ENCODE data around the gene RNF227. TPM values are rescaled to one million over a fixed set of nuclear protein-coding genes. Genes with fewer than 3 reads are reported as not detected.

The RNF227 gene
- total and polyA plus RNA-seq, 2 of the 8 experiments (the other 6 are each of a cell fraction or from before 2014, with no cell fraction given) = 0.63 to 1.7 TPM

DNA sequence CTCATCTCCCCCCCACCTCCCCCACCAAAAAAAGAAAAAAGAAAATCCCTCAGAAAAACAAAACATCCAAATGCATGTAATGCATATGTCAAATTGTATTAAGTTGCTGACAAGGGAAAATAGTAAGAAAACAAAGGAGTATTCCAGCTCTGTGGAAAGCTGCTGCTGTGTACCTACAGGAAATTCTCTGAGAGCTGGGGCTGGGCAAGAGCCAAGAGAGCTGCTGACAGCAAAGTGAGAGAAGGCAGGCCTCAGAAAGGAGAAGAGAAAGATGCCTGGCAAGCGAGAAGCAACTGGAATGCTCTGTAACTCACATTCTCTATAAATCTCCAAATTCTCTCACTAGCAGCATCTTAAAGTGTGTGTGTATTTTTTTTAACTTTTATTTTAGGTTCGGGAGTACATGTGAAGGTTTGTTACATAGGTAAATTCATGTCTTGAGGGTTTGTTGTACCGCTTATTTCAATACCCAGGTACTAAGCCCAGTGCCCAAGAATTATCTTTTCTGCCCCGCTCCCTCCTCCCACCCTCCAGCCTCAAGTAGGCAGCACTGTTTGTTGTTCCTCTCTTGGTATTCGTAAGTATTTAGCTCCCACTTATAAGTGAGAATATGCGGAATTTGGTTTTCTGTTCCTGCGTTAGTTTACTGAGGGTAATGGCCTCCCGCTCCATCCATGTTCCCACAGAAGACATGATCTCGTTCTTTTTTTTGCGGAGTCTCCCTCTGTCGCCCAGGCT, 40.3 kb upstream of the RNF227 start:
- H3K27me3 ChIP-seq (replicated peaks in 1 of 4; ENCODE audit: control insufficient read depth in 3 of 4, extremely low read depth in 1 of 4, insufficient read depth in 3 of 4, low read length in 3 of 4) = no peaks in the 10 kb centered on the region; a peak in 2 of 7 replicates
- no peak overlapping the region for H2AFZ ChIP-seq (ENCODE audit: low read length)
- H2BK15ac ChIP-seq (ENCODE audit: low read length) = no peak overlapping the region
- H3K14ac ChIP-seq (ENCODE audit: insufficient read length) = no peak overlapping the region
- H3K79me2 ChIP-seq (ENCODE audit: control insufficient read depth in 1 of 2, insufficient read depth in 2 of 2, low read length in 2 of 2) = no peaks in the 10 kb centered on the region
- TF ChIP-seq RFX5 (IDR thresholded peaks at IDR 0.05; ENCODE audit: borderline replicate concordance, low read depth, low read length) (no peak), ASH2L (IDR thresholded peaks at IDR 0.05; ENCODE audit: low read length) (no peak), CBX8 (IDR thresholded peaks at IDR 0.05; ENCODE audit: borderline replicate concordance, low read depth, low read length) (no peak), CHD2 (IDR thresholded peaks at IDR 0.05; ENCODE audit: low read length) (no peak), GTF2F1 (IDR thresholded peaks at IDR 0.05; ENCODE audit: borderline replicate concordance, low read depth, low read length) (no peak), KDM4A (IDR thresholded peaks at IDR 0.05; ENCODE audit: low read depth, low read length, severe bottlenecking) (no peak), RAD21 (IDR thresholded peaks at IDR 0.05 in 1 of 2, conservative IDR thresholded peaks at IDR 0.05 in 1 of 2; ENCODE audit: low read depth in 2 of 2, low read length in 2 of 2) (no peak), RNF2 (IDR thresholded peaks at IDR 0.05; ENCODE audit: borderline replicate concordance, low read depth, low read length, missing control alignments, poor library complexity, severe bottlenecking) (no peak), CTBP2 (IDR thresholded peaks at IDR 0.05; ENCODE audit: borderline replicate concordance, insufficient read depth, insufficient read length, low read length) (no peak), FOSL1 (IDR thresholded peaks at IDR 0.05; ENCODE audit: insufficient read depth, low read depth, low read length) (no peak), SRF (IDR thresholded peaks at IDR 0.05; ENCODE audit: low read depth, low read length) (no peak), CEBPB (IDR thresholded peaks at IDR 0.05; ENCODE audit: low read depth, low read length) (no peak)
- no peak overlapping the region for H3K4me3 ChIP-seq (ENCODE audit: extremely low read depth in 1 of 4, insufficient read depth in 2 of 4, low read depth in 3 of 4, low read length in 4 of 4)
- DNase-seq (ENCODE audit: low read depth in 1 of 2, low spot score in 2 of 2) (no peak), FAIRE-seq (no peak)
- H3K9ac ChIP-seq (replicated peaks in 1 of 4; ENCODE audit: extremely low read depth in 1 of 4, low read depth in 3 of 4, low read length in 3 of 4) = no peak overlapping the region
- no peaks in the 10 kb centered on the region for H3K4me1 ChIP-seq (replicated peaks in 1 of 4; ENCODE audit: control insufficient read depth in 3 of 4, insufficient read depth in 4 of 4, low read length in 3 of 4)
- H2BK20ac ChIP-seq (ENCODE audit: low read length) = no peak overlapping the region
- H3K36me3 ChIP-seq (ENCODE audit: control insufficient read depth in 2 of 4, insufficient read depth in 4 of 4, low read length in 3 of 4) = no peaks in the 10 kb centered on the region
- H3K27ac ChIP-seq (ENCODE audit: low read depth, low read length) = no peak overlapping the region
- H3K18ac ChIP-seq (ENCODE audit: extremely low read depth, low read length) = no peak overlapping the region
- POLR2A ChIA-PET (ENCODE audit: partially characterized antibody) = interaction anchor here (0.6 to 0.7 kb wide), 2 partner anchors 79 to 1357 kb away, joined by 3 read pairs; no protein-coding TSS in a partner anchor
- H4K5ac ChIP-seq (ENCODE audit: insufficient read length, low read depth, low read length) = no peak overlapping the region
- no peak overlapping the region for H2BK120ac ChIP-seq (replicated peaks; ENCODE audit: low read depth, low read length)
- H3K4me2 ChIP-seq (ENCODE audit: insufficient read depth in 1 of 2, low read depth in 2 of 2, low read length in 2 of 2) = no peak overlapping the region
- no peak overlapping the region for H4K8ac ChIP-seq (ENCODE audit: extremely low read depth, insufficient read depth, low read length)
- H4K91ac ChIP-seq (replicated peaks; ENCODE audit: insufficient read length, low read length) = no peak overlapping the region
- no peak overlapping the region for H3K4ac ChIP-seq (replicated peaks; ENCODE audit: insufficient read length, low read depth, low read length)
- H4K20me1 ChIP-seq (replicated peaks in 1 of 2; ENCODE audit: control insufficient read depth in 1 of 2, insufficient read depth in 2 of 2, low read length in 2 of 2) = no peaks in the 10 kb centered on the region
- H3K56ac ChIP-seq (replicated peaks; ENCODE audit: insufficient read length, low read depth, low read length) = no peak overlapping the region
- H3K9me3 ChIP-seq (ENCODE audit: insufficient read depth in 2 of 2, low read depth in 1 of 2, low read length in 1 of 2) = no peaks in the 10 kb centered on the region
- H3K23ac ChIP-seq (ENCODE audit: insufficient read length) = no peak overlapping the region
- no peak overlapping the region for H2BK12ac ChIP-seq (ENCODE audit: low read depth, low read length)
- 87% methylated on average over 11 of the region's 11 CpGs; no CpG with 5 or more reads in 1 of the 2 experiments for WGBS, 2 experiments (ENCODE audit: extremely low coverage in 1 of 2, insufficient coverage in 1 of 2, insufficient read length in 1 of 2, insufficient replicate concordance in 2 of 2, low coverage in 1 of 2, low lambda C conversion rate in 2 of 2, missing lambda C conversion rate in 1 of 2)
- CTCF ChIA-PET (ENCODE audit: partially characterized antibody) = interaction anchor here (1.0 to 1.5 kb wide), 5 partner anchors 23 to 101 kb away, joined by 3 to 5 read pairs (median 3); no protein-coding TSS in a partner anchor
- no peaks in the 10 kb centered on the region for H3K79me1 ChIP-seq (ENCODE audit: low read depth, low read length)
- H3K23me2 ChIP-seq (ENCODE audit: low read depth, low read length) = no peaks in the 10 kb centered on the region
- no peak overlapping the region for H2BK5ac ChIP-seq (ENCODE audit: low read depth, low read length)
- no peak overlapping the region for H2AK5ac ChIP-seq (ENCODE audit: low read depth, low read length)

All from H1 (cell line).